ENCODE measurements around the gene FABP3. TPM values are rescaled to one million over a fixed set of nuclear protein-coding genes. Genes with fewer than 3 reads are reported as not detected.
A peak's percentile ranks its signal among the peaks of the same experiment; 100 is the strongest.

The FABP3 gene
- total RNA-seq, result 1,000 to 10,000 TPM in 3 of 4 donors, 100 to 1,000 TPM in 1; 886 to 2,424 (median 1,240) TPM

- TF ChIP-seq CTCF (IDR thresholded peaks at IDR 0.05 in 4 of 5, conservative IDR thresholded peaks at IDR 0.05 in 1 of 5) (peak in 1 of 5 experiments; percentile 25), POLR2A (IDR thresholded peaks at IDR 0.05) (peak; percentile 65 to 79)
- Histone ChIP-seq H3K9me3 (no peaks in the 10 kb centered on the region), H3K27ac (peak within 1 kb of the TSS; percentile 99 to 100 (median 99)), H3K36me3 (peaks cover 0 to 9% of the 10 kb centered on the region in 2 donors), H3K4me1 (peaks cover 46 to 63% of the 10 kb centered on the region in 2 donors), H3K4me3 (peak within 1 kb of the TSS; percentile 58 to 72 (median 70)), H3K27me3 (no peaks in the 10 kb centered on the region)
- peak; percentile 66 to 73 for ATAC-seq
- peak; percentile 84 to 95 for DNase-seq
- intact Hi-C loops (cut with DNase I; ENCODE audit: low total_unique reads), result loop anchor here (1.0 to 10.0 kb wide), 5 partner anchors 8 to 1652 kb away; partner anchors contain the start of gene SERINC2
- in situ Hi-C loops (cut with MboI; ENCODE audit: low sequenced_read_pairs in 4 of 4), result no loop called here
Observed at GRCh38 chr1:31373056-31373896, at the start of gene FABP3. Gene FABP3 (minus strand): TSS chr1:31373076. CDS start chr1:31373014, 62 bp downstream.

GRCh38 chr1:31421371-31422040, 48.6 kb upstream of the FABP3 start:
- Histone ChIP-seq H3K27me3 (no peaks in the 10 kb centered on the region), H3K9me3 (no peaks in the 10 kb centered on the region), H3K27ac (peak overlapping the region; percentile 77 to 88 (median 82)), H3K4me1 (peaks cover 12 to 26% of the 10 kb centered on the region in 2 donors), H3K4me3 (no peak overlapping the region), H3K36me3 (no peaks in the 10 kb centered on the region)
- ATAC-seq (peak in 1 of 2 donors; percentile 55), DNase-seq (peak in 1 of 2 donors; percentile 66)
- TF ChIP-seq CTCF (IDR thresholded peaks at IDR 0.05 in 4 of 5, conservative IDR thresholded peaks at IDR 0.05 in 1 of 5) (peak; percentile 20 to 60 (median 47)), POLR2A (IDR thresholded peaks at IDR 0.05) (no peak)
- in situ Hi-C loops (cut with MboI; ENCODE audit: low sequenced_read_pairs in 4 of 4) (loop anchor here in 3 of 4 donors (10.0 kb wide), 2 partner anchors 133 to 237 kb away; no protein-coding TSS in a partner anchor), intact Hi-C loops (cut with DNase I; ENCODE audit: low total_unique reads) (loop anchor here (1.0 to 5.0 kb wide), 6 partner anchors 27 to 704 kb away; partner anchors contain the start of genes SNRNP40 and ZCCHC17)

GRCh38 chr1:31420716-31421115, 47.8 kb upstream of the FABP3 start:
- no peaks in the 10 kb centered on the region for H3K36me3 ChIP-seq
- ATAC-seq (no peak), DNase-seq (no peak)
- H3K9me3 ChIP-seq, result no peaks in the 10 kb centered on the region
- no peak overlapping the region for H3K4me3 ChIP-seq
- intact Hi-C loops (cut with DNase I; ENCODE audit: low total_unique reads), result loop anchor here (5.0 kb wide), 2 partner anchors 38 to 703 kb away; no protein-coding TSS in a partner anchor
- peaks cover 12 to 29% of the 10 kb centered on the region in 2 donors for H3K4me1 ChIP-seq
- no peak for TF ChIP-seq POLR2A (IDR thresholded peaks at IDR 0.05)
- TF ChIP-seq CTCF (IDR thresholded peaks at IDR 0.05 in 4 of 5, conservative IDR thresholded peaks at IDR 0.05 in 1 of 5), result no peak
- peak overlapping the region in 3 of 4 donors; percentile 80 to 88 (median 85) for H3K27ac ChIP-seq
- H3K27me3 ChIP-seq, result no peaks in the 10 kb centered on the region
- in situ Hi-C loops (cut with MboI; ENCODE audit: low sequenced_read_pairs in 4 of 4), result loop anchor here in 3 of 4 donors (10.0 kb wide), 2 partner anchors 134 to 236 kb away; no protein-coding TSS in a partner anchor

GRCh38 chr1:31418626-31419323, 45.9 kb upstream of the FABP3 start:
- intact Hi-C loops (cut with DNase I; ENCODE audit: low total_unique reads) (no loop called here), in situ Hi-C loops (cut with MboI; ENCODE audit: low sequenced_read_pairs in 4 of 4) (no loop called here)
- TF ChIP-seq CTCF (IDR thresholded peaks at IDR 0.05 in 4 of 5, conservative IDR thresholded peaks at IDR 0.05 in 1 of 5) (no peak), POLR2A (IDR thresholded peaks at IDR 0.05) (no peak)
- no peak for DNase-seq
- Histone ChIP-seq H3K4me1 (peaks cover 12 to 34% of the 10 kb centered on the region in 2 donors), H3K4me3 (no peak overlapping the region), H3K36me3 (no peaks in the 10 kb centered on the region), H3K27ac (peak overlapping the region in 1 of 4 donors; percentile 26), H3K27me3 (no peaks in the 10 kb centered on the region), H3K9me3 (no peaks in the 10 kb centered on the region)
- no peak for ATAC-seq
